HL-60 (cell line): ENCODE results near the gene ARHGAP20.

Experiments
- GABPA ChIP-seq: IDR thresholded peaks from 2 replicates; pipeline ENCODE4 v1.6.1; 2012; ENCODE audit warnings: low read depth
- POLR2AphosphoS5 ChIP-seq: IDR thresholded peaks from 2 replicates; pipeline ENCODE4 v1.6.1; 2012; ENCODE audit warnings: low read depth
- TF ChIP-seq, protein P1 (sequence below): IDR thresholded peaks from one replicate; pipeline ENCODE4 v1.5.1; 2011; ENCODE audit warnings: low read length, control low read depth, inconsistent platforms; ENCODE audit not compliant: insufficient read depth
- TF ChIP-seq, protein P2 (sequence below): IDR thresholded peaks from 2 replicates; pipeline ENCODE4 v1.6.1; 2012; ENCODE audit warnings: low read depth; ENCODE audit not compliant: insufficient replicate concordance

DNA sequence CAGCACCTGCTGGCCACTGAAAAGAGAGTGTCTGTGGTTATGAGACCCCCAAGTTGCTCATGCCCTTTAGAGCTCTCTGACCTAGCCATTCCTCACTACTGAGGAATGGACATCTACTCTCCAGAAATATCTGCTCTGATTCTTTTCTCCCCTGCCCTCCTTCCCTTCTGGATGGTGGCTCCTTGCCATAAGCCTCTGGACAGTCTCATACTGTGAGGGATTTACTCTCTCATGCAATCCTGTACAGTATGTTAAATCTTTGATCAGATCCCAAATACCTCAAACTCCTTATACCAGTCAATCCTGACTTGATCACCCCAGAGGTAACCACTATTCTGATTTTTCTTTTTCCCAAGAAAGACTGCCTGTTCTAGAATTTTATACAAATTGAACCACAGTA, 80.7 kb downstream of the ARHGAP20 start:
- TF ChIP-seq, protein P1, sequence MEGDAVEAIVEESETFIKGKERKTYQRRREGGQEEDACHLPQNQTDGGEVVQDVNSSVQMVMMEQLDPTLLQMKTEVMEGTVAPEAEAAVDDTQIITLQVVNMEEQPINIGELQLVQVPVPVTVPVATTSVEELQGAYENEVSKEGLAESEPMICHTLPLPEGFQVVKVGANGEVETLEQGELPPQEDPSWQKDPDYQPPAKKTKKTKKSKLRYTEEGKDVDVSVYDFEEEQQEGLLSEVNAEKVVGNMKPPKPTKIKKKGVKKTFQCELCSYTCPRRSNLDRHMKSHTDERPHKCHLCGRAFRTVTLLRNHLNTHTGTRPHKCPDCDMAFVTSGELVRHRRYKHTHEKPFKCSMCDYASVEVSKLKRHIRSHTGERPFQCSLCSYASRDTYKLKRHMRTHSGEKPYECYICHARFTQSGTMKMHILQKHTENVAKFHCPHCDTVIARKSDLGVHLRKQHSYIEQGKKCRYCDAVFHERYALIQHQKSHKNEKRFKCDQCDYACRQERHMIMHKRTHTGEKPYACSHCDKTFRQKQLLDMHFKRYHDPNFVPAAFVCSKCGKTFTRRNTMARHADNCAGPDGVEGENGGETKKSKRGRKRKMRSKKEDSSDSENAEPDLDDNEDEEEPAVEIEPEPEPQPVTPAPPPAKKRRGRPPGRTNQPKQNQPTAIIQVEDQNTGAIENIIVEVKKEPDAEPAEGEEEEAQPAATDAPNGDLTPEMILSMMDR = no peak
- TF ChIP-seq POLR2AphosphoS5 (no peak), GABPA (no peak)
- TF ChIP-seq, protein P2, sequence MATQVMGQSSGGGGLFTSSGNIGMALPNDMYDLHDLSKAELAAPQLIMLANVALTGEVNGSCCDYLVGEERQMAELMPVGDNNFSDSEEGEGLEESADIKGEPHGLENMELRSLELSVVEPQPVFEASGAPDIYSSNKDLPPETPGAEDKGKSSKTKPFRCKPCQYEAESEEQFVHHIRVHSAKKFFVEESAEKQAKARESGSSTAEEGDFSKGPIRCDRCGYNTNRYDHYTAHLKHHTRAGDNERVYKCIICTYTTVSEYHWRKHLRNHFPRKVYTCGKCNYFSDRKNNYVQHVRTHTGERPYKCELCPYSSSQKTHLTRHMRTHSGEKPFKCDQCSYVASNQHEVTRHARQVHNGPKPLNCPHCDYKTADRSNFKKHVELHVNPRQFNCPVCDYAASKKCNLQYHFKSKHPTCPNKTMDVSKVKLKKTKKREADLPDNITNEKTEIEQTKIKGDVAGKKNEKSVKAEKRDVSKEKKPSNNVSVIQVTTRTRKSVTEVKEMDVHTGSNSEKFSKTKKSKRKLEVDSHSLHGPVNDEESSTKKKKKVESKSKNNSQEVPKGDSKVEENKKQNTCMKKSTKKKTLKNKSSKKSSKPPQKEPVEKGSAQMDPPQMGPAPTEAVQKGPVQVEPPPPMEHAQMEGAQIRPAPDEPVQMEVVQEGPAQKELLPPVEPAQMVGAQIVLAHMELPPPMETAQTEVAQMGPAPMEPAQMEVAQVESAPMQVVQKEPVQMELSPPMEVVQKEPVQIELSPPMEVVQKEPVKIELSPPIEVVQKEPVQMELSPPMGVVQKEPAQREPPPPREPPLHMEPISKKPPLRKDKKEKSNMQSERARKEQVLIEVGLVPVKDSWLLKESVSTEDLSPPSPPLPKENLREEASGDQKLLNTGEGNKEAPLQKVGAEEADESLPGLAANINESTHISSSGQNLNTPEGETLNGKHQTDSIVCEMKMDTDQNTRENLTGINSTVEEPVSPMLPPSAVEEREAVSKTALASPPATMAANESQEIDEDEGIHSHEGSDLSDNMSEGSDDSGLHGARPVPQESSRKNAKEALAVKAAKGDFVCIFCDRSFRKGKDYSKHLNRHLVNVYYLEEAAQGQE = no peak
